SK-N-SH (cell line): ENCODE results near the gene REXO2. TPM values are rescaled to one million over a fixed set of nuclear protein-coding genes. Genes with fewer than 3 reads are reported as not detected.

ENCODE experiments used
- CTCF ChIA-PET: fragments of 300-600, 350-600 bp; formaldehyde crosslinking; extraction: SDS; loops from one replicate; lab custom pipeline; 2021; lab: Yijun Ruan, JAX
- POLR2A ChIA-PET: fragments of 350-600 bp; sonication (Branson Sonifier 250); formaldehyde crosslinking; extraction: SDS; loops from one replicate; lab custom pipeline; 2020; ENCODE audit warnings: antibody characterized with exemption, inconsistent platforms; lab: Yijun Ruan, JAX
- DNase-seq: peaks from one replicate; pipeline ENCODE4 v3.0.0; 2012
- H2AFZ ChIP-seq: fragments of 200-600 bp; sonication (generic); 2 replicates; pipeline ENCODE4 v1.8.1; 2016; ENCODE audit warnings: antibody characterized with exemption, mild to moderate bottlenecking, low read depth
- H3F3A ChIP-seq: fragments of 200-600 bp; sonication (generic); replicated peaks from 2 replicates; pipeline ENCODE3; 2016; ENCODE audit warnings: antibody characterized with exemption, mild to moderate bottlenecking; ENCODE audit not compliant: insufficient read depth
- H3K27ac ChIP-seq, 2 experiments: fragments of 200-500 bp in 1 of 2; fragments of 200-600 bp in 1 of 2; sonication (Bioruptor generic) in 1 of 2; sonication (generic), shearing (Covaris generic) in 1 of 2; 2 replicates each; pipeline versions ENCODE4 v1.5.1 to v1.6.1; 2014 to 2016; ENCODE audit warnings: low read depth in 2 of 2, inconsistent platforms in 1 of 2, low read length in 1 of 2, mild to moderate bottlenecking in 1 of 2, mixed read lengths in 1 of 2
- H3K27me3 ChIP-seq: fragments of 200-600 bp; sonication (generic), shearing (Covaris generic); 2 replicates; pipeline ENCODE4 v1.6.1; 2016; ENCODE audit warnings: mixed run types; ENCODE audit not compliant: insufficient read depth
- H3K36me3 ChIP-seq, 2 experiments: fragments of 200-500 bp in 1 of 2; fragments of 200-600 bp in 1 of 2; sonication (Bioruptor generic) in 1 of 2; sonication (generic) in 1 of 2; replicated peaks in 1 of 2; 2 replicates each; pipeline versions ENCODE3 to v1.5.1; 2014 to 2016; ENCODE audit warnings: low read length in 1 of 2, mild to moderate bottlenecking in 1 of 2; ENCODE audit not compliant: insufficient read depth in 2 of 2, control insufficient read depth in 1 of 2
- H3K4me1 ChIP-seq, 2 experiments: fragments of 200-500 bp in 1 of 2; fragments of 200-600 bp in 1 of 2; sonication (Bioruptor generic) in 1 of 2; sonication (generic), shearing (Covaris generic) in 1 of 2; 2 replicates each; pipeline versions ENCODE4 v1.5.1 to v1.6.1; 2014 to 2016; ENCODE audit warnings: low read depth in 1 of 2, low read length in 1 of 2, mixed run types in 1 of 2; ENCODE audit not compliant: insufficient read depth in 2 of 2, control insufficient read depth in 1 of 2
- H3K4me2 ChIP-seq: fragments of 200-600 bp; sonication (generic), shearing (Covaris generic); 2 replicates; pipeline ENCODE4 v1.6.1; 2017; ENCODE audit warnings: mixed run types
- H3K4me3 ChIP-seq, 2 experiments: fragments of 200-500 bp in 1 of 2; fragments of 200-600 bp in 1 of 2; sonication (Bioruptor generic) in 1 of 2; sonication (generic), shearing (Covaris generic) in 1 of 2; 2 replicates each; pipeline versions ENCODE4 v1.5.1 to v1.8.1; 2014 to 2016; ENCODE audit warnings: low read depth in 2 of 2, inconsistent platforms in 1 of 2, low read length in 1 of 2, mild to moderate bottlenecking in 1 of 2, mixed read lengths in 1 of 2, moderate library complexity in 1 of 2
- H3K79me2 ChIP-seq: fragments of 200-600 bp; sonication (generic); 2 replicates; pipeline ENCODE4 v1.8.1; 2017; ENCODE audit warnings: mild to moderate bottlenecking; ENCODE audit not compliant: insufficient read depth
- H3K9ac ChIP-seq: fragments of 200-600 bp; sonication (generic); 2 replicates; pipeline ENCODE4 v1.6.1; 2017; ENCODE audit warnings: mixed run types
- H3K9me2 ChIP-seq: fragments of 200-600 bp; sonication (generic); 2 replicates; pipeline ENCODE4 v1.6.1; 2017; ENCODE audit warnings: mixed run types
- H3K9me3 ChIP-seq: fragments of 200-600 bp; sonication (generic); 2 replicates; pipeline ENCODE4 v1.6.1; 2017; ENCODE audit warnings: mixed run types, mild to moderate bottlenecking, moderate library complexity
- H4K20me1 ChIP-seq: fragments of 200-600 bp; sonication (generic); 2 replicates; pipeline ENCODE4 v1.6.1; 2017; ENCODE audit warnings: mild to moderate bottlenecking, mixed run types; ENCODE audit not compliant: insufficient read depth
- CHD2 ChIP-seq: fragments of 150-350 bp; IDR thresholded peaks from 2 replicates; pipeline ENCODE4 v1.6.1; 2018; ENCODE audit warnings: low read length; ENCODE audit not compliant: partially characterized antibody
- ELF1 ChIP-seq: IDR thresholded peaks from 2 replicates; pipeline ENCODE4 v1.4.0; 2012
- FOSL2 ChIP-seq: IDR thresholded peaks from 2 replicates; pipeline ENCODE4 v1.4.0; 2012; ENCODE audit warnings: low read depth, mild to moderate bottlenecking, moderate library complexity, borderline replicate concordance
- FOXM1 ChIP-seq: IDR thresholded peaks from 2 replicates; pipeline ENCODE4 v1.4.0; 2012; ENCODE audit warnings: low read depth, mild to moderate bottlenecking
- JUND ChIP-seq: IDR thresholded peaks from 2 replicates; pipeline ENCODE4 v1.4.0; 2012
- MEF2A ChIP-seq: IDR thresholded peaks from 2 replicates; pipeline ENCODE4 v1.4.0; 2012; ENCODE audit warnings: low read depth, borderline replicate concordance
- MXI1 ChIP-seq: IDR thresholded peaks from 2 replicates; pipeline ENCODE4 v1.6.1; 2012; ENCODE audit warnings: mild to moderate bottlenecking, low read depth, low read length, improper control_type of control experiment
- NFIC ChIP-seq: IDR thresholded peaks from 2 replicates; pipeline ENCODE4 v1.4.0; 2012; ENCODE audit warnings: borderline replicate concordance
- NRF1 ChIP-seq: IDR thresholded peaks from 2 replicates; pipeline ENCODE4 v1.6.1; 2012; ENCODE audit warnings: low read depth, mild to moderate bottlenecking, low read length
- PBX3 ChIP-seq: IDR thresholded peaks from 2 replicates; pipeline ENCODE4; 2012
- RAD21 ChIP-seq: IDR thresholded peaks from 2 replicates; pipeline ENCODE4 v1.6.1; 2012; ENCODE audit warnings: mild to moderate bottlenecking, low read length
- RFX5 ChIP-seq: IDR thresholded peaks from 2 replicates; pipeline ENCODE4 v1.6.1; 2012; ENCODE audit warnings: mild to moderate bottlenecking, improper control_type of control experiment, low read length
- SIN3A ChIP-seq: IDR thresholded peaks from 2 replicates; pipeline ENCODE4 v1.6.1; 2012; ENCODE audit warnings: low read depth, mild to moderate bottlenecking, low read length, moderate library complexity, borderline replicate concordance
- SMC3 ChIP-seq: IDR thresholded peaks from 2 replicates; pipeline ENCODE4 v1.6.1; 2012; ENCODE audit warnings: low read depth, low read length, improper control_type of control experiment
- TAF1 ChIP-seq: IDR thresholded peaks from 2 replicates; pipeline ENCODE4 v1.6.1; 2012; ENCODE audit warnings: low read depth, mild to moderate bottlenecking, low read length, moderate library complexity, borderline replicate concordance
- YY1 ChIP-seq: IDR thresholded peaks from 2 replicates; pipeline ENCODE4 v1.4.0; 2012; ENCODE audit warnings: low read depth, mild to moderate bottlenecking
- WGBS: methylation state at CpG from one replicate; pipeline ENCODE4 v1.1.6; 2017; ENCODE audit warnings: low lambda C conversion rate; 5-methylcytosine and 5-hydroxymethylcytosine counted together
- polyA plus RNA-seq, 3 experiments: library from polyadenylated mRNA; depleted of rRNA; stranded (reverse); fragments of >200 nt; gene quantifications; 2 replicates each; pipeline ENCODE4 v1.2.3, GENCODE V29; 2012
- TF ChIP-seq, protein P1 (sequence below): IDR thresholded peaks from 2 replicates; pipeline ENCODE4 v1.4.0; 2012; ENCODE audit warnings: low read depth

The REXO2 gene
- polyA plus RNA-seq, 1 of the 3 experiments (the other 2 are of a cell fraction), result 419 TPM

GRCh38 chr11:114472661-114473060 is 33.4 kb downstream of the REXO2 start:
- H3K79me2 ChIP-seq, result no peaks in the 10 kb centered on the region
- no peaks in the 10 kb centered on the region for H3K9me3 ChIP-seq
- H3K9me2 ChIP-seq, result no peaks in the 10 kb centered on the region
- no peak overlapping the region for H3K9ac ChIP-seq
- ChIA-PET CTCF (no interaction called here), POLR2A (no interaction called here)
- TF ChIP-seq MXI1 (no peak), RAD21 (no peak), ELF1 (no peak), YY1 (no peak), FOSL2 (no peak), NRF1 (no peak), PBX3 (no peak), RFX5 (no peak), JUND (no peak), TAF1 (no peak), CHD2 (no peak), SIN3A (no peak), SMC3 (no peak), NFIC (no peak), FOXM1 (no peak)
- TF ChIP-seq, protein P1, sequence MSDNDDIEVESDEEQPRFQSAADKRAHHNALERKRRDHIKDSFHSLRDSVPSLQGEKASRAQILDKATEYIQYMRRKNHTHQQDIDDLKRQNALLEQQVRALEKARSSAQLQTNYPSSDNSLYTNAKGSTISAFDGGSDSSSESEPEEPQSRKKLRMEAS, result no peak
- H3K4me2 ChIP-seq, result no peak overlapping the region
- no peak overlapping the region for H3K4me3 ChIP-seq
- no peaks in the 10 kb centered on the region for H4K20me1 ChIP-seq
- no peaks in the 10 kb centered on the region for H3K36me3 ChIP-seq
- no peaks in the 10 kb centered on the region for H3K4me1 ChIP-seq
- H3K27me3 ChIP-seq, result no peaks in the 10 kb centered on the region
- 87% methylated on average over 2 of the region's 2 CpGs for WGBS
- DNase-seq, result no peak
- H3K27ac ChIP-seq, result no peak overlapping the region
- no peak overlapping the region for H2AFZ ChIP-seq
- H3F3A ChIP-seq, result no peaks in the 10 kb centered on the region

DNA sequence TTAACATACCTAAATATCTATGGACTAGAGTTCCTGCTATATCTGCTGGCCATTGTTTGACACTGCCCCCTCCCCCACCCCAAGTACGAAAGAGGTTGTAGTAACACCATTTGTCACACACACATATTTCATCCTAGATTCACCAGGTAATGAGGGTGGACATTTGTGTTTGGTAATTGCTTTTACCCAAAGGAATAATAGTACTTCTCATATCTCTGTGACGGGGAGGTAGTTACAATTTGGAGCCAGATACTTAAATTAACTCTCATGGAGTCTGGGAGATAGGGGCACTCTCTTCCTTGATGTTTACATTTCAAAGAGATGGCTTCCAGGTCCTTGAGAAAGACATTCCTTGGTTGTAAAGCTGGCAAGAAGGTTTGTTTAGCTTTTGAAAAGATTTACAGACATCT is 38.7 kb downstream of the REXO2 start:
- no peak overlapping the region for H3K27ac ChIP-seq
- CTCF ChIA-PET, result no interaction called here
- no peaks in the 10 kb centered on the region for H4K20me1 ChIP-seq
- H3K9me2 ChIP-seq, result no peaks in the 10 kb centered on the region
- H2AFZ ChIP-seq, result no peak overlapping the region
- H3K79me2 ChIP-seq, result no peaks in the 10 kb centered on the region
- no peaks in the 10 kb centered on the region for H3K27me3 ChIP-seq
- H3K36me3 ChIP-seq, result no peaks in the 10 kb centered on the region
- POLR2A ChIA-PET, result no interaction called here
- no peak overlapping the region for H3K4me2 ChIP-seq
- no peak overlapping the region for H3K9ac ChIP-seq
- H3K4me1 ChIP-seq, result peaks cover 0 to 8% of the 10 kb centered on the region in 2 experiments; a peak in 1 of 4 replicates
- no peaks in the 10 kb centered on the region for H3F3A ChIP-seq
- no peaks in the 10 kb centered on the region for H3K9me3 ChIP-seq
- TF ChIP-seq RFX5, result no peak
- TF ChIP-seq MXI1, result no peak
- TF ChIP-seq MEF2A, result no peak
- no peak for TF ChIP-seq NRF1
- no peak overlapping the region for H3K4me3 ChIP-seq
- DNase-seq, result no peak
- WGBS, result 74% methylated on average over 2 of the region's 2 CpGs
